GM18526 (cell line): Measurements from ENCODE around the gene CYB5B.

Source experiments
- POLR2A ChIP-seq: IDR thresholded peaks from 3 replicates; pipeline ENCODE4 v1.6.1; 2011; ENCODE audit not compliant: insufficient read length; ENCODE audit errors: extremely low read depth

Gene CYB5B

GRCh38 chr16:69467080-69467479, 42.7 kb downstream of the CYB5B start:
- no peak for TF ChIP-seq POLR2A

GRCh38 chr16:69467531-69468204, 43.2 kb downstream of the CYB5B start:
- TF ChIP-seq POLR2A = no peak

GRCh38 chr16:69469807-69470561, 45.6 kb downstream of the CYB5B start:
- no peak for TF ChIP-seq POLR2A

GRCh38 chr16:69471121-69471520, 46.7 kb downstream of the CYB5B start:
- TF ChIP-seq POLR2A = no peak

GRCh38 chr16:69474408-69474807, 50.0 kb downstream of the CYB5B start:
- TF ChIP-seq POLR2A = no peak

GRCh38 chr16:69476920-69477443, 52.6 kb downstream of the CYB5B start:
- TF ChIP-seq POLR2A = no peak

GRCh38 chr16:69477546-69477945, 53.1 kb downstream of the CYB5B start:
- no peak for TF ChIP-seq POLR2A

GRCh38 chr16:69478685-69479084, 54.3 kb downstream of the CYB5B start:
- no peak for TF ChIP-seq POLR2A

GRCh38 chr16:69479775-69480174, 55.4 kb downstream of the CYB5B start:
- TF ChIP-seq POLR2A = no peak

- no peak for TF ChIP-seq POLR2A
Measured at GRCh38 chr16:69481901-69482341, 57.5 kb downstream of the CYB5B start.

- no peak for TF ChIP-seq POLR2A
Measured at GRCh38 chr16:69482410-69482991, 58.1 kb downstream of the CYB5B start.

- TF ChIP-seq POLR2A = no peak
Measured at GRCh38 chr16:69483611-69484010, 59.2 kb downstream of the CYB5B start.

- no peak for TF ChIP-seq POLR2A
Measured at GRCh38 chr16:69485361-69485760, 60.9 kb downstream of the CYB5B start.

GRCh38 chr16:69485816-69486215, 61.4 kb downstream of the CYB5B start:
- no peak for TF ChIP-seq POLR2A

- no peak for TF ChIP-seq POLR2A
Measured at GRCh38 chr16:69486272-69486671, 61.9 kb downstream of the CYB5B start.

GRCh38 chr16:69486724-69487123, 62.3 kb downstream of the CYB5B start:
- TF ChIP-seq POLR2A = no peak
